AG04450 (cell line): ENCODE results near the gene EMC9. TPM values are rescaled to one million over a fixed set of nuclear protein-coding genes. Genes with fewer than 3 reads are reported as not detected.

Experiments
- CTCF ChIA-PET: fragments of 300-600, 350-600 bp; formaldehyde crosslinking; extraction: SDS; loops from one replicate; lab custom pipeline; 2022; ENCODE audit warnings: antibody characterized with exemption, inconsistent platforms; lab: Charles Lee
- POLR2A ChIA-PET: fragments of 350-600 bp; formaldehyde crosslinking; extraction: SDS; loops from one replicate; lab custom pipeline; 2021; ENCODE audit warnings: antibody characterized with exemption, inconsistent platforms; lab: Yijun Ruan, JAX
- DNase-seq: peaks from one replicate; pipeline ENCODE4 v3.0.0-alpha.2; 2011; ENCODE audit warnings: low read depth, low spot score
- H3K27ac ChIP-seq: one replicate; pipeline ENCODE4 v1.5.1; 2012; ENCODE audit warnings: low read depth, low read length, control low read depth
- H3K27me3 ChIP-seq: one replicate; pipeline ENCODE4 v1.6.0; 2012; ENCODE audit warnings: low read length; ENCODE audit not compliant: control insufficient read depth, insufficient read depth
- H3K4me3 ChIP-seq: 2 replicates; pipeline ENCODE4 v1.5.1; 2011; ENCODE audit warnings: mild to moderate bottlenecking, low read depth, low read length, control low read depth
- H3K9me3 ChIP-seq: 2 replicates; pipeline ENCODE4 v1.5.1; 2012; ENCODE audit warnings: low read length; ENCODE audit not compliant: control insufficient read depth, insufficient read depth
- polyA plus RNA-seq: library from polyadenylated mRNA; depleted of rRNA; stranded (reverse); fragments of >200 nt; gene quantifications from 2 replicates; pipeline ENCODE4 v1.2.3, GENCODE V29; 2011
- TF ChIP-seq, protein P1 (sequence below): IDR thresholded peaks from 2 replicates; pipeline ENCODE4 v1.5.1; 2011; ENCODE audit warnings: low read depth, low read length, control low read depth, inconsistent platforms

EMC9 gene
- polyA plus RNA-seq, 1 experiment: 4.4 TPM

DNA sequence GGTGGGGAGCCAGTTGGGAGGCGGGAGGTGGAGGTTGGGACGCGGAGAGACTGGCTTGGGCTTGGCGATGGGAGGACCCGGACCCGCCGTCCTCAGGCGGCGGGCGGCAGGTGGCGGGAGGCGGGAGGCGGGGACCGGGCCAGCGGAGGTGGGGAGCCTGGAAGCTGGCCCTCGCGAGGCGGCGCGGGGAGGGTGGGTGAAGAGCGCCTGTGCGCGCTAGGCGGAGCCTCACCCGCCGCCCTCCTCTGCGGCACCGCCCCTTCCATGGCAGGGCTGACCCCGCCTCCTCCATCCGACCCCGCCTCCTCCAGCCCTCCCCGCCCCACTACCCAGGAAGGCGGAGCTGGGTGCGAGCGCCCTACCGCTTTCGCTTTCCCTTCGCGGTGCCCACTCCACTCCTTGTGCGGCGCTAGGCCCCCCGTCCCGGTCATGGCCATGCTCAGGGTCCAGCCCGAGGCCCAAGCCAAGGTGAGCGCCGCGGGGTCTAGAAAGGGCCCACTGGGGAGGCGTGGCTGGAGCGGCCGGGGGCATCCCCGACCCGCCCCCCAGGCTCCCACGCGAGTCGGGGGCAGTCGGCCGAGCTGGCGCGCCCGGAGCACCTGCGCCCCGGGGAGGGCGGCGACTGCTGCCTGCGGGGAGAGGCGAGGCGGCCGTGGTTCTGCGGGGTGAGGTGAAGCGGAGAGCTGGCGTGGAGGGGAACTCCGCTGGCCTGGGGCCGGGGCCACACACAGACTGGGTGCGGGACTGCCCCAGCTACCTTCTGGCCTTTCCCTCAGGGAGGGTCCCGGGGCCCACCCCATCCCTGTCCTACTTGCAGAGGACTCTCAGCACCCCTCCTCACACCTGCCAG, 5.3 kb downstream of the EMC9 start, which contains the start of gene PSME1:
Gene PSME1 (plus strand): TSS at position 361 of the 850 bp plus-strand sequence. CDS start 69 bp downstream, at position 430.
- ChIA-PET POLR2A (interaction anchor here (0.5 to 1.7 kb wide), 6 partner anchors 10 to 77 kb away, joined by 3 to 12 read pairs (median 4); partner anchors contain the start of genes CHMP4A, DCAF11, IRF9 and NRL), CTCF (interaction anchor here (0.6 to 2.4 kb wide), 4 partner anchors 21 to 125 kb away, joined by 3 to 11 read pairs (median 4); partner anchors contain the start of gene IRF9)
- peak; percentile 59 for DNase-seq
- TF ChIP-seq, protein P1, sequence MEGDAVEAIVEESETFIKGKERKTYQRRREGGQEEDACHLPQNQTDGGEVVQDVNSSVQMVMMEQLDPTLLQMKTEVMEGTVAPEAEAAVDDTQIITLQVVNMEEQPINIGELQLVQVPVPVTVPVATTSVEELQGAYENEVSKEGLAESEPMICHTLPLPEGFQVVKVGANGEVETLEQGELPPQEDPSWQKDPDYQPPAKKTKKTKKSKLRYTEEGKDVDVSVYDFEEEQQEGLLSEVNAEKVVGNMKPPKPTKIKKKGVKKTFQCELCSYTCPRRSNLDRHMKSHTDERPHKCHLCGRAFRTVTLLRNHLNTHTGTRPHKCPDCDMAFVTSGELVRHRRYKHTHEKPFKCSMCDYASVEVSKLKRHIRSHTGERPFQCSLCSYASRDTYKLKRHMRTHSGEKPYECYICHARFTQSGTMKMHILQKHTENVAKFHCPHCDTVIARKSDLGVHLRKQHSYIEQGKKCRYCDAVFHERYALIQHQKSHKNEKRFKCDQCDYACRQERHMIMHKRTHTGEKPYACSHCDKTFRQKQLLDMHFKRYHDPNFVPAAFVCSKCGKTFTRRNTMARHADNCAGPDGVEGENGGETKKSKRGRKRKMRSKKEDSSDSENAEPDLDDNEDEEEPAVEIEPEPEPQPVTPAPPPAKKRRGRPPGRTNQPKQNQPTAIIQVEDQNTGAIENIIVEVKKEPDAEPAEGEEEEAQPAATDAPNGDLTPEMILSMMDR: no peak
- no peaks in the 10 kb centered on the region for H3K9me3 ChIP-seq
- H3K4me3 ChIP-seq: peak within 1 kb of the TSS; percentile 80
- no peak within 1 kb of the TSS for H3K27ac ChIP-seq
- H3K27me3 ChIP-seq: no peaks in the 10 kb centered on the region

DNA sequence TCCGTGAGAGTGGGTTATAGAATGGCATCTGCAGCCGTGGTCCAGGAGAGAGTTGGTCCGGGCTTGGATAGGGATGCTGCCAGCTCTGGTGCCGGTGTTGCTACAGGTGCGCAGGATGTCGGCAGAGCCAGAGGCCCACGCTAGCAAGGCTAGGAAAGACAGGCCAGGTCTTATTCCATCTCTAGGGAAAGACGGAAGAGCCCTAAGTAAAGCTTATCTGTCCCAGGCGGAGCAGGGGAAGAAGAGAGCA, 5.9 kb downstream of the EMC9 start:
- no peak for DNase-seq
- ChIA-PET POLR2A (interaction anchor here (0.5 to 1.7 kb wide), 4 partner anchors 21 to 78 kb away, joined by 3 to 12 read pairs (median 4); partner anchors contain the start of genes CHMP4A, DCAF11, IRF9 and NRL), CTCF (interaction anchor here (0.6 to 2.4 kb wide), 4 partner anchors 20 to 124 kb away, joined by 3 to 11 read pairs (median 4); partner anchors contain the start of gene IRF9)
- TF ChIP-seq, protein P1: no peak
- Histone ChIP-seq H3K4me3 (peak overlapping the region; percentile 80), H3K9me3 (no peaks in the 10 kb centered on the region), H3K27me3 (no peaks in the 10 kb centered on the region), H3K27ac (no peak overlapping the region)

DNA sequence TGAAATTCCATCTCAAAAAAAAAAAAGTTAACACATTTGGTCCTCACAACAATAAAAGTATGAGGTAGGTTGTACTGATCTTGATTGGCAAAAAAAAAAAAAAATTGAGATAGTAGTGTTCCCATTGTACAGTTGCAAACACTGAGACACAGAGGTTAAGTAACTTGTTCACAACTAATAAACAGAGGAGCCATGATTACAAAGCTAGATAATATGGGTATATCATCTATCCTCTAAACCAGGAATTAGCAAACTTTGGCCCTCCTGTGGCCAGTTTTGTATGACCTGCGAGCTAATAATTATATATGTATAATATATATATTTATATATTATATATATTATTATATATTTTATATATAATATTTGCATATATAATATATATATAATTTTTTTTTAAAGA, 7.7 kb downstream of the EMC9 start:
- Histone ChIP-seq H3K27me3 (no peaks in the 10 kb centered on the region), H3K9me3 (no peaks in the 10 kb centered on the region), H3K27ac (no peak overlapping the region), H3K4me3 (no peak overlapping the region)
- CTCF ChIA-PET: interaction anchor here (0.5 to 0.9 kb wide), 2 partner anchors 28 to 95 kb away, joined by 3 to 9 read pairs; partner anchors contain the start of gene IRF9
- POLR2A ChIA-PET: interaction anchor here (0.7 kb wide), 1 partner anchor 13 kb away, joined by 4 read pairs; the partner anchor contains the start of gene PSME2
- TF ChIP-seq, protein P1: no peak
- no peak for DNase-seq

DNA sequence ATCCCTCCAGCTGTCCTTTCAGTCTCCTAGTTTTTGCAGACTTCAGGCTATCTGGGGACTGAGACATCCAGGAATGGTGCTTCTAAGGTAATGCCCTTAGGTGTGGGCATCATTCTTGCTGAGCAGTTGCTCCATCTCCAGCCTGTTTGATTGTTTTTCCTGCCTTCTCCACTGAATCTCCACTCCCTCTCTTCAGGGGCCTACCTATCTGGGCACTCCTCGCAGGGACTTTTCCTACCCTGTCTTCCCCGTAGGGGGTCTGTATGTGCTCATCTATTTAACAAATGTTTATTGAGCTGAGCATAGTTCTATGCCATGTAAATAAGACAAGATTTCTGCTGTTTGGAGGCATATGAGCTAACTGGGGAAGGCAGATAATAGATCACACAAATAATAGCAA, 8.4 kb downstream of the EMC9 start:
- no peak for DNase-seq
- TF ChIP-seq, protein P1: no peak
- no peak overlapping the region for H3K27ac ChIP-seq
- POLR2A ChIA-PET: interaction anchor here (0.7 kb wide), 1 partner anchor 13 kb away, joined by 4 read pairs; the partner anchor contains the start of gene PSME2
- no peak overlapping the region for H3K4me3 ChIP-seq
- no peaks in the 10 kb centered on the region for H3K27me3 ChIP-seq
- no peaks in the 10 kb centered on the region for H3K9me3 ChIP-seq
- CTCF ChIA-PET: interaction anchor here (0.9 kb wide), 1 partner anchor 28 kb away, joined by 9 read pairs; the partner anchor contains the start of gene IRF9
